Activated CD4-positive, alpha-beta memory T cell treated with anti-CD3 and anti-CD28 coated beads, Interleukin-2, amount 10 ng/mL, durations not matched to agents 7 days and 5 days (primary cell): ENCODE results near the gene CEP112. TPM values are rescaled to one million over a fixed set of nuclear protein-coding genes. Genes with fewer than 3 reads are reported as not detected.
A peak's percentile ranks its signal among the peaks of the same experiment; 100 is the strongest.
"Not testable (repeated sequence)": the region's sequence is repeated elsewhere in the genome, so short reads cannot be mapped to it uniquely, and the experiment has no call there.

Experiments used
- CTCF ChIA-PET: fragments of 350-600 bp; sonication (Branson Sonifier 250); formaldehyde crosslinking; loops from one replicate; lab custom pipeline; 2021; ENCODE audit warnings: antibody characterized with exemption, inconsistent platforms; lab: Charles Lee
- POLR2A ChIA-PET: fragments of 350-600 bp; sonication (Branson Sonifier 250); formaldehyde crosslinking; loops from one replicate; lab custom pipeline; 2021; ENCODE audit warnings: antibody characterized with exemption; lab: Charles Lee
- DNase-seq: peaks from one replicate; pipeline ENCODE4 v3.0.0-alpha.2; 2020
- H3K27ac Mint-ChIP-seq: one replicate; pipeline ENCODE4 v1.8.0; 2021; ENCODE audit warnings: mild to moderate bottlenecking, mixed read lengths
- H3K27me3 Mint-ChIP-seq: one replicate; pipeline ENCODE4 v1.8.0; 2021; ENCODE audit warnings: mixed read lengths
- H3K36me3 Mint-ChIP-seq: one replicate; pipeline ENCODE4 v1.8.0; 2021; ENCODE audit warnings: low read depth, mixed read lengths
- H3K4me1 Mint-ChIP-seq: one replicate; pipeline ENCODE4 v1.8.0; 2021; ENCODE audit warnings: mixed read lengths
- H3K4me3 Mint-ChIP-seq: one replicate; pipeline ENCODE4 v1.8.0; 2021; ENCODE audit warnings: mild to moderate bottlenecking, mixed read lengths
- H3K9me3 Mint-ChIP-seq: one replicate; pipeline ENCODE4 v1.8.0; 2021; ENCODE audit warnings: mixed read lengths
- total RNA-seq, 2 experiments: library from RNA; stranded (reverse); gene quantifications; one replicate each; pipeline ENCODE4 v1.2.3, GENCODE V29; 2021

CEP112 gene
- total RNA-seq, 2 experiments from 2014 or later, result 4.5 to 4.6 TPM

DNA sequence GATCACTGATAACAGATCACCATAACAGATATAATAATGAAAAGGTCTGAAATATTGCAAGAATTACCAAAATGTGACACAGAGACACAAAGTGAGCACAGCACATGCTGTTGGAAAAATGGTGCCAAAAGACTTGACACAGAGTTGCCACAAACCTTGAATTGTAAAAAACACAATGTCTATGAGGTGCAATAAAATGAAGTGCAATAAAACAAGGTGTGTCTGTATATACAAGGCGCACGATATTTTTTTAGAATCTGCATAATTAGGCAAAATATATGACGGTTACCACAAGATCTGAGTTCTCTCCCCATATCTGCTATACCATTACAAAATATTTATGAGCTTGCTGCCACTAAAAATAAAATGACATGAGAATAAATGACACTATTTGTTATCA, 458.6 kb downstream of the CEP112 start:
- Mint-ChIP-seq H3K4me3 (no peak overlapping the region), H3K27ac (no peak overlapping the region), H3K9me3 (no peaks in the 10 kb centered on the region), H3K36me3 (no peaks in the 10 kb centered on the region), H3K4me1 (no peaks in the 10 kb centered on the region), H3K27me3 (no peaks in the 10 kb centered on the region)
- DNase-seq, result no peak
- ChIA-PET POLR2A (no interaction called here), CTCF (no interaction called here)

DNA sequence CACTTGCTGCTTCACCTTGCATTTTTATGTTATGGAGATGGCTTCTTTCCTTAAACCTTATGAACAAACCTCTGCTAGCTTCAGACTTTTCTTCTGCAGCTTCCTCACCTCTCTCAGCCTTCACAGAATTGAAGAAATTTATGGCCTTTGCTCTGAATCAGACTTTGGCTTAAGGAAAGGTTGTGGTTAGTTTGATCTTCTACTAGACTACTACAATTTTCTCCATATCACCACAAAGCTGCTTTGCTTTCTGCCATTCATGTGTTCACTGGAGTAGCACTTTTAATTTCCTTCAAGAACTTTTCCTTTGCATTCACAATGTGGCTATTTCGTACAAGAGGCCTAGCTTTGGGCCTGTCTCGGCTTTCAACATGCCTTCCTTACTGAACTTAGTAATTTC, 459.3 kb downstream of the CEP112 start:
- CTCF ChIA-PET, result interaction anchor here (1.2 kb wide), 1 partner anchor 65 kb away, joined by 3 read pairs; no protein-coding TSS in a partner anchor
- H3K4me3 Mint-ChIP-seq, POLR2A ChIA-PET, H3K9me3 Mint-ChIP-seq, H3K36me3 Mint-ChIP-seq, DNase-seq, H3K27me3 Mint-ChIP-seq, H3K4me1 Mint-ChIP-seq, H3K27ac Mint-ChIP-seq: not testable (repeated sequence)

DNA sequence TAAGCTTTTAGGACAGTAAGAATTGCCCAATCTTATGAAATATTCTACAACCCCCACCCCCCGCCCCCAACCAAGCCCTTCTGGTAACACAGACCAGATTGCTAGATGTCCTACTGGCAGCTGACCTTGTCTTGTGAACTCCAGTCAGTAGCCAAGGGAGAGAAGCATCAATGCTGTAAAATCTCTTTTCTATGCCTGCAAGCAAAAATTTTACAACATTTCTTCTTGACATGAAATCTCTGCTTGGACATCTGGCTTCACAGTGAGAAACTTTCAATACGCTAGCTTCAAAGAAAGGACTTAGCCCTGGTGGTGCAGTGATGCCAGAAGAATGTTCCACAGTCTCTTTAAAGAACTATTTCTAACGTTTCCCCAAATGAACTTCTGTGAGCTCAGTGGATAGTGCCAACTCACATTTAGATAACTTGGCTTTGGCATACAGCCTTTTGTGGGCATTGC, 461.2 kb downstream of the CEP112 start:
- ChIA-PET CTCF (no interaction called here), POLR2A (no interaction called here)
- DNase-seq, result no peak
- Mint-ChIP-seq H3K27me3 (no peaks in the 10 kb centered on the region), H3K4me3 (no peak overlapping the region), H3K27ac (no peak overlapping the region), H3K4me1 (no peaks in the 10 kb centered on the region), H3K36me3 (no peaks in the 10 kb centered on the region), H3K9me3 (no peaks in the 10 kb centered on the region)

DNA sequence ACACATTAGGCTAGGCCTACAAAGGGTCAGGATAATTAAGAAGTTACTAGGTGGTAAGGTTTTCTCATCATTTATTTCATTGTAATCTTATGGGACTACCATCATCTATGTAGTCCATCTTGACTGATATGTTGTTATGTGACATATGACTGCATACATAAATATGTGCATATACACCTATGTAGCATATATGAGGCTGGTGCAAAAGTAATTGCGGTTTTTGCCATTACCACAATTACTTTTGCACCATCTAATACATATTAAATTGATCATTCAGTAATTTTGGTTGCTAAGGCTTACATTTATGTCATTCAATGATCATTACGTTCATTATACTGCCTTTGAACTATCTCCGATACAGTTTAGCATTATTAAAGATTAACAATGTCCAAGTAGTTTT, 462.7 kb downstream of the CEP112 start:
- POLR2A ChIA-PET, result no interaction called here
- no peaks in the 10 kb centered on the region for H3K4me1 Mint-ChIP-seq
- no peaks in the 10 kb centered on the region for H3K9me3 Mint-ChIP-seq
- CTCF ChIA-PET, result no interaction called here
- no peaks in the 10 kb centered on the region for H3K36me3 Mint-ChIP-seq
- DNase-seq, result no peak
- no peaks in the 10 kb centered on the region for H3K27me3 Mint-ChIP-seq
- H3K27ac Mint-ChIP-seq, result no peak overlapping the region
- no peak overlapping the region for H3K4me3 Mint-ChIP-seq

DNA sequence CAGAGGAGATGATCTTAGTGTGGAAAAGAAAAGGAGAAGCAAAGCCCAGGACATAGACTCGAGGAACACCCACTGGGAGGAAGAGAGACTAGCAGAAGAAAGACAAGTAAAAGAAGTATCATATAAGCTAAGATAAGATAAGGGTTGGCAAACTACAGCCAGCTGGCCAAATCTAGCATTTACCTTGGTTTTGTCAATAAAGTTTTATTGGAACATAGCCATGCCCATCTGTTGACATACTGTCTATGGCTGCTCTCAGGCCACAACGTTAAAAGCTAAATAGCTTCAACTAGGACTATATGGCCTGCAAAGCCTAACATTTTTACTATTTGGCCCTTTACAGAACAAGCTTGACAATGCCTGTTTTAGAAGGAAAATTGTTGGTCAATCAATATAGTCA, 464.1 kb downstream of the CEP112 start:
- CTCF ChIA-PET, result no interaction called here
- no peaks in the 10 kb centered on the region for H3K4me1 Mint-ChIP-seq

DNA sequence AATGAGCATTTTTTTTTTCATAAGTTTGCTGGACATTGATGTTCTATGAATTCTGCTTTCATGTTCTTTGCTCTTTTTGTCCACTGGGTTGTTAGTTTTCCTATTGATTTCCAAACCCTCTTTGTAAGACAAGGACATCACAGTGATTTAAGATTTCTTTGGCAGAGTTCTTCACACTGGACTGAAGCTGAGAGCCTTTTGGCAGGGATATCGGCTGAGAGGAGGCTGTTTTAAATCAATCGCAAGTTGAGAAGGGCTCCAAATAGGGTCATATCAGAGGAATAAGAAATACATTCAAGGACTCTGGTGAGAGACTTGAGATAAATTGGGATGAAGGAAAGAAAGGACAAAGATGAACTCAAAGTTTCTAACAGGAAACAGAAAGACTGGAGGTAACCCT, 464.7 kb downstream of the CEP112 start:
- ChIA-PET CTCF (no interaction called here), POLR2A (no interaction called here)
- no peaks in the 10 kb centered on the region for H3K4me1 Mint-ChIP-seq
- no peaks in the 10 kb centered on the region for H3K9me3 Mint-ChIP-seq
- H3K4me3 Mint-ChIP-seq, result no peak overlapping the region
- H3K27me3 Mint-ChIP-seq, result no peaks in the 10 kb centered on the region
- no peaks in the 10 kb centered on the region for H3K36me3 Mint-ChIP-seq
- no peak for DNase-seq
- H3K27ac Mint-ChIP-seq, result no peak overlapping the region

More for the DNA sequence above, 464.1 kb downstream of the CEP112 start:
- POLR2A ChIA-PET, result no interaction called here
- Mint-ChIP-seq H3K9me3 (no peaks in the 10 kb centered on the region), H3K27me3 (no peaks in the 10 kb centered on the region), H3K36me3 (no peaks in the 10 kb centered on the region), H3K4me3 (no peak overlapping the region), H3K27ac (no peak overlapping the region)
- no peak for DNase-seq

DNA sequence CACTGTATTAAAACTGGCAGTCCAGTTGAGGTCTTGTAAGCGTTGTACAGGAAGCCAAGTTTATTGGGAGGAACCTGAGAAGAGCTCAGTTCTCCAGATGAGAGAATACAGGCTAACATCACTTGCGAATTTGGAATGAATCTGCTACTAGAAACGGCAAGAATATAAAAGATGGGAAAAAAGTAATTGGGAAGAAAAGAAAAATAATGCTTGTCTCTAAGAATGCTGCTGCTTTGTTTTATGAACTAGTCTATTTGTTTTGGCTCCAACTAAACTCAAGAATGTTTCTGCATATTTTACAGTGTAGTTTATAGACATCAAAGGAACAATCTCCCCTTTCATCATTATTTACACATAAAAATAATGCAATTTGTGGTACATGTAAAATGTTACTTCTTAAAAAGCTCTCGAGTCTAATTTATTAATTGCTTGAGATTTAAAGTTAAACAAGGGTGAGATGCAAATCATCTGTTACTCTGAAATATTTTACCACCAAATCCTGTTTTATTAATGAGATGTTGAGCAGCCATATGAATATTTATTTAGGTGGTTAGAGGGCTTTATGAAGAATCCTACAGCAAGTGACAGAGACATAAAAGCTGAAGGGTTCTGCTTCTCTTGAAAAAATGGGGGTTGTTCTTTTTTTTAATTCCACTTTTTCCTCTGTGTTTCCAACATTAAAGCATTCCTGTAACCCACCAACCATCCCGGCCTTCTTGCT, 468.3 kb downstream of the CEP112 start:
- Mint-ChIP-seq H3K4me1 (no peaks in the 10 kb centered on the region), H3K27ac (no peak overlapping the region), H3K27me3 (peaks cover 3% of the 10 kb centered on the region), H3K36me3 (no peaks in the 10 kb centered on the region), H3K9me3 (no peaks in the 10 kb centered on the region), H3K4me3 (no peak overlapping the region)
- no peak for DNase-seq
- POLR2A ChIA-PET, result no interaction called here
- CTCF ChIA-PET, result interaction anchor here (1.1 kb wide), 1 partner anchor 10 kb away, joined by 3 read pairs; no protein-coding TSS in a partner anchor

DNA sequence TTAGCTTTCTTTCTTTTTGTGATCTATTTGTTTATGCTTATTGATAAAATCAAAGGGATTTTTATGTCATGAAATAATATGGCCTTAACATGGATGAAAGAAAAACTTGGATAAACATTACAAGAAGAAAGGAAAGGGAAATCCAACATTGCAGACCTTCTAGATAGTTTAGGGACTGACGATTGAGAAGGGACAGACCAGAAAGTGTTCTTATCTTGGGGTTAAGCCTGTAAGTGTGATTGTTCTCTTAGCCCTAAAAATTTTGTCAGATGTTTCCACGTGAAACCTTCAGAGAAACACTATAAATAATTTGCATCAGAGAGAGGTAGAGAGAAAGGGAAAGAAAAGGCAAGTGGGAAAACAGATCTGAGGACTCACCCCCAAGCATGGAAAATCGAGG, 473.3 kb downstream of the CEP112 start:
- H3K27me3 Mint-ChIP-seq, result peaks cover 3% of the 10 kb centered on the region
- H3K27ac Mint-ChIP-seq, result no peak overlapping the region
- ChIA-PET CTCF (no interaction called here), POLR2A (no interaction called here)
- H3K4me1 Mint-ChIP-seq, result no peaks in the 10 kb centered on the region
- DNase-seq, result no peak
- no peaks in the 10 kb centered on the region for H3K36me3 Mint-ChIP-seq
- H3K9me3 Mint-ChIP-seq, result no peaks in the 10 kb centered on the region
- no peak overlapping the region for H3K4me3 Mint-ChIP-seq

DNA sequence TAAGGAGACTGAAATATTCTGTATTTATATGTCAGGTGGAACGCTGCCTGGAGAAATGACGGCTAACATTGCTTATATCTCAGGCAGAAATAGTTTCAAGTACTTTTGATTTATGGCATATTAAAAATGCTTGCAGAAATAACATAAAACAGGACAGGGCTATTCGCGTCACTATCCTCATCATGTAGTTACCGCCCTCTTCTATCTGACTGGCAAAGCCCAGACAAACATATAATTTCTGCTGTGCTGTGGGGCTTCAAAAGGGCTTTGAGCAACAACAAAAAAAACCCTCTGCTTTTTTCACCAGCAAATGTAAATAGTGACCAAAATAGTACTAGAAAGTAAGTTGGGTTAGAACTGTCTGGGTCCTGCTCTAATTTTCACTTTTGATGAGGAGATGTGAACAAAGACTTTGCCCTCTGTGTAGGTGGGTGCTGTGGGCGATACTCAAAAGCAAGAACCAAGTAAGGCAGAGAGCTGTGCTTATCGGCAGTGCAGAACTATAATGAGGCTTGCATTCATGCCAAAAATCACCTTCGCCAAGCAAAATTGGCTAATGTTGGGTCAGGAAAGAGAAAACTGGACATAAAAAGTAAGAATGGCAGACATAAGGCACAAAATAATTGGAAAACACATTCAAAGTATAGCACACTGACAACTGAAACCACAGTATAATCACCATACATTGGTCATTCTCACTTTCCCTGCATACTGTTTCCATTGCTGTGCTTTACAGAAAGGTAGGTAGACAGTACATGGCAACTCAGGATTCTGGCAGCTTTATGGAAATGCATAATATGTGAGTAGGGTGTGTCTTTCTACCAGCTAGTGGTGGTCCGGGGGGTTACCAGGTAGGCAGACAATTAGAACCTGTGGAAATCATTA, 479.3 kb downstream of the CEP112 start:
- Mint-ChIP-seq H3K4me1 (peaks cover 9% of the 10 kb centered on the region), H3K36me3 (no peaks in the 10 kb centered on the region), H3K27me3 (no peaks in the 10 kb centered on the region), H3K9me3 (no peaks in the 10 kb centered on the region), H3K4me3 (no peak overlapping the region), H3K27ac (no peak overlapping the region)
- DNase-seq, result no peak
- CTCF ChIA-PET, result interaction anchor here (1.4 kb wide), 1 partner anchor 10 kb away, joined by 3 read pairs; no protein-coding TSS in a partner anchor
- POLR2A ChIA-PET, result interaction anchor here (0.6 kb wide), 1 partner anchor 858 kb away, joined by 3 read pairs; no protein-coding TSS in a partner anchor

DNA sequence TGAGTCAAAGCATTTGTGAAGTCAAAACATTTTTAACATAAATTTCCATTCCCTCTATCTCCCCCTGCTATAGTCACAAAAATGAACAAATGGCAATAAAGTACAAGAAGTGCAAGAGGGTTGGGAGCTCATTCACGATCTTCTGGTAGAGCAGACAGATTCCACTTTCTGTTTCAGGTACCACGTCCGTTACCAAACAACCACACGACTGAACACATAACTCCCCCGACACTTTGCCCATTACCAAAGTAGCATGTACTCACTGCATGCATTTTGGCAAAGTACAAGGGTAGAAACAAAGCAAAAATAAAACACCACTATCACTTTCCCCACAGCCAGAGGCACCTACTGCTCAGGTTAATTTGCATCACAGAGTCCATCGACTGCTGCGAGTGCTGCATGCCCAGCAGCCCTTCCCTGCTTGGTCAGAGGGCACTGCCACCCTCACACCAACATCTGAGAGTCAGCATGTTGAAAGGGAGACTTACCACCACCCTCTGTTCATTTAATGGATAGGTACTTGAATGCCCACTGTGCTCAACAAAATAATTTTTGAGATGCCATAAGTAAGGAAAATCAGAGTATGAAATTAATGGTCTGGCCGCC, 480.2 kb downstream of the CEP112 start:
- H3K9me3 Mint-ChIP-seq, result no peaks in the 10 kb centered on the region
- peaks cover 9% of the 10 kb centered on the region for H3K4me1 Mint-ChIP-seq
- CTCF ChIA-PET, result no interaction called here
- peak; percentile 18 for DNase-seq
- peak overlapping the region; percentile 56 for H3K4me3 Mint-ChIP-seq
- no peak overlapping the region for H3K27ac Mint-ChIP-seq
- POLR2A ChIA-PET, result no interaction called here
- no peaks in the 10 kb centered on the region for H3K27me3 Mint-ChIP-seq
- no peaks in the 10 kb centered on the region for H3K36me3 Mint-ChIP-seq

DNA sequence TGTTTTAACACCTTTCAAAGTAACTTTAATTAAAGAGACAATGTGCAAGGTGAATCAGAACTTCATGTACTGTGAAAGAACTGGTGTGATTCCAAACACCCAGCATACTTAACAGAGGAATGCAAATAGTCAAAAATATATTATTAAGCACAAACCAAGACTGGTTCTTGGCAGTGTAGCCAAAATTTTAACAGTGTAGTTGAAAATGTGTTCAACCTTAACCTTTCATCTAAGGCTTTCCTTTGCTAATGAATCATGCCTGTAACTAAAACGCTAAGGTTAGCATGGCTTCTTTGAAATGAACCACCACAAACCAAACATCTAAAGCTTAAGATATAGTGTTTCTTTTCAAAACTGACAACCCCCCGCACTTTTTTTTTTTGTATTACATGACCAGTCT, 484.2 kb downstream of the CEP112 start:
- Mint-ChIP-seq H3K4me3 (no peak overlapping the region), H3K27ac (no peak overlapping the region), H3K36me3 (no peaks in the 10 kb centered on the region), H3K9me3 (no peaks in the 10 kb centered on the region), H3K4me1 (peaks cover 9% of the 10 kb centered on the region), H3K27me3 (no peaks in the 10 kb centered on the region)
- DNase-seq, result no peak
- CTCF ChIA-PET, result no interaction called here
- POLR2A ChIA-PET, result no interaction called here

DNA sequence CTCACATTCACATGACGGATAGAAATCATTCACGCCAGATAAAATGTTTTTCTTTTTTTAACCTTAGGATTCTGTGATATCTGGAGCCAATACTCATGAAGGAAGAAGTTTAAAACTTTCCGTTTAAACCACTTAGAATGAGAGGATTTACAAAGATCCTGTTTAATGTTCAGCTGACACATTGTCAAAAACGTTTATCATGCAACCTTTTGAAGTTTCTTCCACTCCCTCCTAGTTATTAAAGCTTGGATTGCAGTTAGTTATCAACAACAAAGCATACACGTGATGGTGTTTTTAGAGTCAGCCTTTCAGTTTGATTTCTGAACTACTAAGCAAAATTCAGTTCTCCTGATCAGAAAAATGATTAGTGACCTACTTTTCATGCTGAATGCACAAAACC, 487.2 kb downstream of the CEP112 start:
- POLR2A ChIA-PET, result no interaction called here
- Mint-ChIP-seq H3K27me3 (no peaks in the 10 kb centered on the region), H3K9me3 (no peaks in the 10 kb centered on the region), H3K36me3 (no peaks in the 10 kb centered on the region), H3K4me1 (no peaks in the 10 kb centered on the region), H3K4me3 (no peak overlapping the region), H3K27ac (no peak overlapping the region)
- no peak for DNase-seq
- CTCF ChIA-PET, result no interaction called here

DNA sequence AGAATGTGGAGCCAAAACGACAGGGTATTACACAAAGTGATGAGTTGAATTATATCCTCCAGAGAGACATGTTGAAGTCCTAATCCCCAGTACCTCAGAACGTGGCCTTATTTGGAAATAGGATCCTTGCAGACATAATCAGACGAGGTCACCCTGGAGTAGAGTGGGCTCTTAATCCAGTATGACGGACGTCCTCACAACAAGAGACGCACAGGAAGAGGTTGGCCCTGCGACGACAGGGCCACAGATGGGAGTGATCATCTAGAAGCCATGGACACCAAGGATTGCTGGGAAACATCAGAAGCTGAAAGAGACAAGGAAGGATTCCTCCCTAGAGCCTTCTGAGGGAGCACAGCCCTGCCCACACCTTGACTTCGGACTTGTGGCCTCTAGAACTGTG, 488.0 kb downstream of the CEP112 start:
- no peaks in the 10 kb centered on the region for H3K4me1 Mint-ChIP-seq

More for the DNA sequence above, 488.0 kb downstream of the CEP112 start:
- ChIA-PET CTCF (no interaction called here), POLR2A (no interaction called here)
- Mint-ChIP-seq H3K27ac (no peak overlapping the region), H3K27me3 (peaks cover 2% of the 10 kb centered on the region), H3K36me3 (no peaks in the 10 kb centered on the region), H3K4me3 (no peak overlapping the region), H3K9me3 (no peaks in the 10 kb centered on the region)
- no peak for DNase-seq
